Common myeloid progenitor, CD34-positive (primary cell): ENCODE measurements around the gene RABGGTB.
"Not testable (repeated sequence)": the region's sequence is repeated elsewhere in the genome, so short reads cannot be mapped to it uniquely, and the experiment has no call there.

Experiments used
- CTCF ChIA-PET: fragments of 350-600 bp; sonication (Branson Sonifier 250); formaldehyde crosslinking; loops from one replicate; lab custom pipeline; 2021; ENCODE audit warnings: antibody characterized with exemption; lab: Charles Lee
- POLR2A ChIA-PET: fragments of 350-600 bp; sonication (Branson Sonifier 250); formaldehyde crosslinking; loops from one replicate; lab custom pipeline; 2021; ENCODE audit warnings: antibody characterized with exemption; lab: Charles Lee
- DNase-seq, 3 donors: peaks; one replicate each; pipeline versions ENCODE4 v3.0.0 to v3.0.0-alpha.2; 2013
- H3K27ac ChIP-seq, 2 experiments: 1 replicate in 1 of 2; 2 replicates in 1 of 2; pipeline ENCODE4 v1.7.0; 2013; ENCODE audit warnings: inconsistent platforms in 2 of 2, low read length in 2 of 2, mild to moderate bottlenecking in 2 of 2, low read depth in 1 of 2, moderate library complexity in 1 of 2; ENCODE audit not compliant: severe bottlenecking in 2 of 2, insufficient read depth in 1 of 2, poor library complexity in 1 of 2
- H3K27me3 ChIP-seq, 5 experiments: replicated peaks in 2 of 5; 1 replicate in 3 of 5; 2 replicates in 2 of 5; pipeline versions ENCODE4 v1.6.1 to v1.7.0; 2013; ENCODE audit warnings: low read length in 4 of 5, mild to moderate bottlenecking in 2 of 5, moderate library complexity in 2 of 5, inconsistent platforms in 1 of 5; ENCODE audit not compliant: insufficient read depth in 5 of 5, control insufficient read depth in 4 of 5
- H3K36me3 ChIP-seq, 4 experiments: 1 replicate in 2 of 4; 2 replicates in 2 of 4; pipeline versions ENCODE4 v1.6.1 to v1.7.0; 2013; ENCODE audit warnings: low read length in 3 of 4, control low read depth in 1 of 4, mild to moderate bottlenecking in 1 of 4; ENCODE audit not compliant: control insufficient read depth in 4 of 4, insufficient read depth in 4 of 4
- H3K4me1 ChIP-seq, 4 experiments: 1 replicate in 3 of 4; 2 replicates in 1 of 4; pipeline versions ENCODE4 v1.6.1 to v1.7.1; 2013; ENCODE audit warnings: low read length in 3 of 4, mild to moderate bottlenecking in 3 of 4, control low read depth in 1 of 4, inconsistent platforms in 1 of 4, moderate library complexity in 1 of 4; ENCODE audit not compliant: control insufficient read depth in 4 of 4, insufficient read depth in 4 of 4; ENCODE audit errors: control extremely low read depth in 1 of 4
- H3K4me3 ChIP-seq, 7 experiments: 1 replicate in 4 of 7; 2 replicates in 3 of 7; pipeline versions ENCODE4 v1.5.1 to v1.7.0; 2013; ENCODE audit warnings: mild to moderate bottlenecking in 7 of 7, low read length in 6 of 7, moderate library complexity in 6 of 7, inconsistent platforms in 2 of 7, low read depth in 2 of 7, control low read depth in 1 of 7; ENCODE audit not compliant: insufficient read depth in 4 of 7, control insufficient read depth in 1 of 7; ENCODE audit errors: extremely low read depth in 1 of 7
- H3K9me3 ChIP-seq, 5 experiments: 1 replicate in 4 of 5; 2 replicates in 1 of 5; pipeline versions ENCODE4 v1.6.1 to v1.7.1; 2013; ENCODE audit warnings: low read length in 4 of 5, mild to moderate bottlenecking in 2 of 5, inconsistent platforms in 1 of 5, low read depth in 1 of 5, moderate library complexity in 1 of 5; ENCODE audit not compliant: control insufficient read depth in 4 of 5, insufficient read depth in 2 of 5; ENCODE audit errors: control extremely low read depth in 1 of 5
- WGBS: methylation state at CpG from one replicate; pipeline ENCODE4 v1.1.5; 2013; ENCODE audit not compliant: insufficient coverage; 5-methylcytosine and 5-hydroxymethylcytosine counted together

The RABGGTB gene

DNA sequence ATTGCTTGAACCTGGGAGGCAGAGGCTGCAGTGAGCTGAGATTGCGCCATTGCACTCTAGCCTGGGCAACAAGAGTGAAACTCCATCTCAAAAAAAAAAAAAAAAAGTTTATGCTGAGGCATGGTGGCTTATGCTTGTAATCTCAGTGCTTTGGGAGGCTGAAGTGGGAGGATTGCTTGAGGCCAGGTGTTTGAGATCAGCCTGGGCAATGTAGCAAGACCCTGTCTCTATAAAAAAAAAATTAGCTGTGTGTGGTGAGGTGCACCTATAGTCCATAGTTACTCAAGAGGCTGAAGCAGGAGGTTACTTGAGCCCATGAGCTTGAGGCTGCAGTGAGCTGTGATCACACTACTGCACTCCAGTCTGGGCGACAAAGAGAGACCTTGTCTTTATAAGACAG is 15.4 kb downstream of the RABGGTB start:
- CTCF ChIA-PET, result interaction anchor here (0.7 to 1.5 kb wide), 2 partner anchors 38 to 87 kb away, joined by 3 to 5 read pairs; no protein-coding TSS in a partner anchor
- H3K27ac ChIP-seq, POLR2A ChIA-PET, H3K4me1 ChIP-seq, DNase-seq, H3K27me3 ChIP-seq, H3K9me3 ChIP-seq, H3K4me3 ChIP-seq: not testable (repeated sequence)
- WGBS, result 100% methylated on average over 1 of the region's 2 CpGs
- peaks cover 2 to 11% (median 3%) of the 10 kb centered on the region in 4 experiments for H3K36me3 ChIP-seq

DNA sequence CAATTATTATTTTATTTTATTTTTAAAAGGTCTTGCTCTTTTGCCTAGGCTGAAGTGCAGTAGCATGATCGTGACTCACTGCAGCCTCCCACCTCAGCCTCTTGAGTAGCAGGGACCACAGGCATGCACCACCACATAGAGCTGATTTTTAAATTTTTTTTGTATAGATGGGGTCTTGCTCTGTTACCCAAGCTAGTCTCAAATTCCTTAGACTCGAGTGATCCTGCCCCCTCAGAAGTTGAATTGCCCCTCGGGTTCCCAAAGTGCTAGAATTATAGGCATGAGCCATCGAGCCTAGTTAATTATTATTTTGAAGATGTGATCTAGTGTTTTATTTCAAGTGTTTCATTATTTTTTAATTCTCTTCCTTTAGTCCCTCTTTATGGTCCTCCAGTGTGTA is 22.9 kb downstream of the RABGGTB start:
- POLR2A ChIA-PET, result no interaction called here
- CTCF ChIA-PET, result no interaction called here
- H3K27ac ChIP-seq, result no peak overlapping the region
- no peak for DNase-seq
- H3K4me3 ChIP-seq, result no peak overlapping the region
- no peaks in the 10 kb centered on the region for H3K9me3 ChIP-seq
- no peaks in the 10 kb centered on the region for H3K4me1 ChIP-seq
- no peaks in the 10 kb centered on the region for H3K27me3 ChIP-seq
- WGBS, result 100% methylated on average over 2 of the region's 4 CpGs
- H3K36me3 ChIP-seq, result no peaks in the 10 kb centered on the region

DNA sequence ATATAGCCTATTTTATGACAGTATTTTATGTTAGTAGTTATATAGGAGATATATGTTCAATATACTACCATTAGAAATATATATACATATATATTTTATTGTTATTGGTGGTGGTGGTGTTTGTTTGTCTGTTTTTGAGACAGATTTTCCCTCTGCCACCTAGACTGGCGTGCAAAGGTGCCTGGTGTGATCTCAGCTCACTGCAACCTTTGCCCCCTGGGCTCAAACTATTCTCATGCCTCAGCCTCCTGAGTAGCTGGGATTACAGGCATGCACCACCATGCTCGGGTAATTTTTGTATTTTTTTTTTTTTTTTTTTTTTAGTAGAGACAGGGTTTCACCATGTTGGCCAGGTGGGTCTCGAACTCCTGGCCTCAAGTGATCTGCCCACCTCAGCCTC is 24.1 kb downstream of the RABGGTB start:
- H3K4me3 ChIP-seq, H3K36me3 ChIP-seq, CTCF ChIA-PET, H3K4me1 ChIP-seq, DNase-seq, POLR2A ChIA-PET, H3K27ac ChIP-seq, H3K27me3 ChIP-seq, H3K9me3 ChIP-seq: not testable (repeated sequence)
- WGBS, result no CpG with 5 or more reads among the region's 3 CpGs

DNA sequence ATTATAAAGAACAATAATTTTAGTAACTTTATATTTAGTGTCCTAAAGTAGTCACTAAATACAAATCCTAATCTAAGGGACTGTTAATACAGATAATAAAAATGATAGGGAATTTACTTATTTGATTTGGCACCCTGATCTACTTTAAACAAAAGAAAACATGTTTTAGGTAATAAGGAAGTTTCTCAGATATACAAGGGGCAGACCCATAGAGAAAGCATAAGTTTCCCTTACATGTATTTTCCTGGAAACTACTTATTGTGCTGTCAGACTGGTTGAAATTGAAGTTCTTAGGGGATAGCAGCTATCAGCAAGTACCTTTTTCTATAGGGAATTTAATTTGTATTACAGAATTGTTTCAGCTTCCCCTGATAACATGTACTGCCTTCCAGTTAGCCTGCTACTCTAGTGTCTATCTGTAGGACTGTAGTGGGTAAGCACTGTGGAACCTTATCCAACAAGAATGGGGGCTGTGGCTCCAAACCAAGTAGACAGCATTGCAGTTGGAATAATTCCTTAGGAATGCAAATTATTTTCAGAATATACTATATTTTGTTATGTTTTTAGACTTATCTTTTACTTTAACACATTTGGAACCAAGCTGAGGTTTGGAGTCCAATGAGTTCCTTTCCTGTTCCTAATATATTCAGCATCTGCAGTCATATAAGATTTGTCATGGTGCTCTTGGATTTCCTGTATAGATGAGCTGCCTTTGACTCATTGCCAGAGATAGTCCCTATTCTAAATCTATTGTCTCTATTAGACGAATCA is 25.3 kb downstream of the RABGGTB start:
- no CpG with 5 or more reads among the region's 1 CpG for WGBS
- no peaks in the 10 kb centered on the region for H3K4me1 ChIP-seq
- H3K27ac ChIP-seq, result no peak overlapping the region
- ChIA-PET CTCF (no interaction called here), POLR2A (no interaction called here)
- H3K4me3 ChIP-seq, result no peak overlapping the region
- H3K9me3 ChIP-seq, result no peaks in the 10 kb centered on the region
- H3K36me3 ChIP-seq, result no peaks in the 10 kb centered on the region
- H3K27me3 ChIP-seq, result no peaks in the 10 kb centered on the region
- no peak for DNase-seq

DNA sequence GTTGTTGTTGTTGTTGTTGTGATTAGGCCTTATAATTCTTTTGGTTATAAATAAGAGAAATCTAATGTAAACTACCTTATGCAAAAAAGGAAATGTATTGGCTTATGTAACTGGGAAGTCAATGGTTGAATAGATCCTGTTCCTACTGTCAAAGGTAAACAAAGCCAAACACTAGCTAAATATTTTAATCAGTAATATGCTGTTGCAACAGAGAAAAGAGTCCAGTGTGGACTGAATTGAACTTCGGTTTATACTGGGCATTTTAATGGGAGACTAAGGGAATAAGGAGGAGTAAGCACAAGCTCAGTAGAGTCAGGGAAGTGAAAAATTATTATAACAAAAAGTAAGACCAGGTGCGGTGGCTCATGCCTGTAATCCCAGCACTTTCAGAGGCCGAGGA is 26.0 kb downstream of the RABGGTB start:
- Histone ChIP-seq H3K27me3 (no peaks in the 10 kb centered on the region), H3K36me3 (no peaks in the 10 kb centered on the region), H3K27ac (no peak overlapping the region), H3K4me1 (no peaks in the 10 kb centered on the region), H3K4me3 (no peak overlapping the region), H3K9me3 (no peaks in the 10 kb centered on the region)
- WGBS, result 100% methylated on average over 1 of the region's 3 CpGs
- CTCF ChIA-PET, result no interaction called here
- POLR2A ChIA-PET, result no interaction called here
- no peak for DNase-seq

DNA sequence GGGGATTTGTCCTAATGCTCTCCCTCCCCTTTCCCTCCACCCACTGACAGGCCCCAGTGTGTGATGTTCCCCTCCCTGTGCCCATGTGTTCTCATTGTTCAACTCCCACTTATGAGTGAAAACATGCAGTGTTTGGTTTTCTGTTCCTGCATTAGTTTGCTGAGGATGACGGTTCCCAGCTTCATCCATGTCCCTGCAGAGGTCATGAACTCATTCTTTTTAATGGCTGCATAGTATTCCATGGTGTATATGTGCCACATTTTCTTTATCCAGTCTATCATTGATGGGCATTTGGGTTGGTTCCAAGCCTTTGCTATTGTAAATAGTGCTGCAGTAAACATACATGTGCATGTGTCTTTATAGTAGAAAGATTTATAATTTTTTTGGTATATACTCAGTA is 37.5 kb downstream of the RABGGTB start:
- H3K4me1 ChIP-seq, H3K4me3 ChIP-seq, DNase-seq, CTCF ChIA-PET, POLR2A ChIA-PET, H3K27ac ChIP-seq, H3K9me3 ChIP-seq, H3K36me3 ChIP-seq, H3K27me3 ChIP-seq: not testable (repeated sequence)
- 67% methylated on average over 1 of the region's 1 CpG for WGBS

DNA sequence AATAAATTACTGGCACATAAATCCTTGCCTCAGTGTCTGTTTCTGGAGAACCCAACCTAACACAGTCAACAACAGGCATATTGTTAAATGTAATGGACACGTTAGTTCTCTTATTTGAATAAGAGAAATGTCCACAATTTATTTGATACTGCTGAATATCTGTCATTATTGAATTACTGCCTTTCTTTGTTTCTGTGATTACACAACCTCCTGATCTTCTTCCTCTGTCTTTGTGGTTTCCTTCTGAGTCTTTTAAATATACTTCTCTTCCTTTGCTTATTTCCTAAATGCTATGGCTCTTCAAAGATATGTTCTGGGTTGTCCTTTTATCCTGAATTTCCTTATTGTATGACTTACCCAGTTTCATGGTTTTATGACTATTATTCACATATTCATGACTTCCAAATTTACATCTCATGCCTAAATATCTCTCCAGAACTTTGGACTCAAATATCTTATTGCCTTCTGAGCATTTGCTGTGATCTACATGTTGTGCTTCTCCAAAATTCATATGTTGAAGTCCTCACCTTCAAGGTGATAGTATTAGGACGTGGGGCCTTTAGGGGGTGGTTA is 50.6 kb downstream of the RABGGTB start:
- peaks cover 0 to 11% (median 3%) of the 10 kb centered on the region in 4 experiments for H3K4me1 ChIP-seq
- no peak overlapping the region for H3K27ac ChIP-seq
- POLR2A ChIA-PET, result no interaction called here
- no peaks in the 10 kb centered on the region for H3K27me3 ChIP-seq
- no peaks in the 10 kb centered on the region for H3K36me3 ChIP-seq
- H3K9me3 ChIP-seq, result peaks cover 0 to 2% (median 0%) of the 10 kb centered on the region in 5 experiments
- H3K4me3 ChIP-seq, result no peak overlapping the region
- CTCF ChIA-PET, result no interaction called here
- DNase-seq, result peak in 2 of 3 donors; percentile 11 to 14
- 100% methylated on average over 1 of the region's 2 CpGs for WGBS
